NCI-H510A treated with DMSO at 0.1 percent for 48 hours (cell line): ENCODE results near the gene TFB1M.

ENCODE experiments used
- DNase-seq: peaks from one replicate; lab custom pipeline; 2025; lab: John Stamatoyannopoulos, UW

TFB1M gene

GRCh38 chr6:155301867-155302266 is 12.4 kb downstream of the TFB1M start:
- DNase-seq = no peak

- DNase-seq = no peak
Measured at GRCh38 chr6:155297669-155298068, 16.6 kb downstream of the TFB1M start.

GRCh38 chr6:155292711-155293110 is 21.6 kb downstream of the TFB1M start:
- no peak for DNase-seq

- DNase-seq = no peak
Measured at GRCh38 chr6:155291291-155291690, 23.0 kb downstream of the TFB1M start.

- no peak for DNase-seq
Measured at GRCh38 chr6:155290491-155290890, 23.8 kb downstream of the TFB1M start.

GRCh38 chr6:155287762-155288161 is 26.5 kb downstream of the TFB1M start:
- DNase-seq = peak; percentile 5

GRCh38 chr6:155284775-155285174 is 29.5 kb downstream of the TFB1M start:
- no peak for DNase-seq

GRCh38 chr6:155278319-155279049 is 35.8 kb downstream of the TFB1M start:
- DNase-seq = no peak

GRCh38 chr6:155276638-155277037 is 37.6 kb downstream of the TFB1M start:
- no peak for DNase-seq

GRCh38 chr6:155275808-155276480 is 38.3 kb downstream of the TFB1M start:
- DNase-seq = no peak

- no peak for DNase-seq
Measured at GRCh38 chr6:155274533-155274932, 39.8 kb downstream of the TFB1M start.

- DNase-seq = no peak
Measured at GRCh38 chr6:155274106-155274505, 40.2 kb downstream of the TFB1M start.

GRCh38 chr6:155273431-155273830 is 40.9 kb downstream of the TFB1M start:
- DNase-seq = no peak

- no peak for DNase-seq
Measured at GRCh38 chr6:155272353-155273232, 41.7 kb downstream of the TFB1M start.

- no peak for DNase-seq
Measured at GRCh38 chr6:155271145-155271544, 43.1 kb downstream of the TFB1M start.

GRCh38 chr6:155270561-155271091 is 43.7 kb downstream of the TFB1M start:
- DNase-seq = peak; percentile 17

- DNase-seq = no peak
Measured at GRCh38 chr6:155269765-155270164, 44.5 kb downstream of the TFB1M start.

GRCh38 chr6:155268088-155268867 is 46.0 kb downstream of the TFB1M start:
- peak; percentile 12 for DNase-seq

GRCh38 chr6:155267411-155267810 is 46.9 kb downstream of the TFB1M start:
- no peak for DNase-seq

GRCh38 chr6:155265843-155266535 is 48.3 kb downstream of the TFB1M start:
- DNase-seq = no peak
